GM18517 (cell line): ENCODE results near the gene EPG5.
"Not testable (repeated sequence)": the region's sequence is repeated elsewhere in the genome, so short reads cannot be mapped to it uniquely, and the experiment has no call there.

Experiments used
- ATAC-seq: cut with Tn5 transposase; IDR thresholded peaks from one replicate; pipeline ENCODE4 v1.9.1; 2021; ENCODE audit warnings: mild to moderate bottlenecking, moderate library complexity; ENCODE audit not compliant: unreplicated experiment

The EPG5 gene

DNA sequence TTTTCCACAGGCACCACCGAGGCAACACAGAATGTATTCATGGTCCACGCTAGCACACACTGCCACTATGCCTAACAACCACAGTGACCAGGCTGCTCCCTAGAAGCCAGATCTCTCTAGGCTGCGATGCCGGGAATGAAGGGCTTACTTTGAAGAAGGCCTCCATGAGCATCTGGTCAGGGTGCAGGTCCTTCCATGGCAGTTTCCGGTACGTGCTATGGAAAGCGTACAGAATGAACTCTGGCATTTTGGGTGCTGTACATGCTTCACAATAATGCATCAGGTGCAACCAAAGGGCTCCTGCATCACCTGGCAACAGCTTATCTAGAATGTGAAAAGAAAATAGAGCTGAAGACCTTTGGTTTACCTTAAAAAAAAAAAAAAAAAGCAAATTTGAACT is 96.7 kb downstream of the EPG5 start:
- ATAC-seq: no peak

DNA sequence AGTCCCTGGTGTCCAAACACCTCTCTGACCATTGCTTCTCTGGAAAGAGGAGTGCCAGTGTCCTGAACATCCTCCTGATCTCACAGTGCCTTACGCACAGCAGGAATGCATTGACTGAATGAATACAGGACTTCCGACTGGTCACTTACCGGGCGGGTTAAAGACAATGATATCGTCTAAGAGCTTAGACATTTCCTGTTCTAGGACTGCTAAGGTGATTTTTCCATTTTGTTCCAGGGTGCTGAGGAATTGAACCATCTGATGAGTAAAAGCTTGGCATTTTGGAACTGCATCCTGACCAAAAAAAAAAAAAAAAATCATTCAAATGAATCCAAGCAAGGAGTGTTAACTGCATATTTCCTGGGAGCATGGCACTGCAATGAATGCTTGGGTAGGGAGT is 101.7 kb downstream of the EPG5 start:
- no peak for ATAC-seq

DNA sequence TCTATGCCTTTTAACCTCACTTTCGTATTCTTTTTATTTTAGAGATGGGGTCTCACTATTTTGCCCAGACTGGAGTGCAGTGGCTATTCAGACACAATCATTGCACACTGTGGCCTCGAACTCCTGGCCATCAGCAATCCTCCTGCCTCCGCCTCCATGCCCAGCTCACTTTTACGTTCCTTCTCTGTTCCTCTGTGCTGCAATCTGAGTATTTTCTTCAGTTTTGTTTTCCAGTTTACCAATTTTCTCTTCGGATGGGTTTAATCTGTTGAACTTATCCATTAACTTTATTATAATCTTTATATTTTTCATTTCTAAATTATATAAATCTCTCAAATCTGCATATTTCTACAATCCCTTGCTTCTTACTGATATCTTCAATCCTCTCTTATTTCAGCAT is 103.0 kb downstream of the EPG5 start:
- no peak for ATAC-seq

DNA sequence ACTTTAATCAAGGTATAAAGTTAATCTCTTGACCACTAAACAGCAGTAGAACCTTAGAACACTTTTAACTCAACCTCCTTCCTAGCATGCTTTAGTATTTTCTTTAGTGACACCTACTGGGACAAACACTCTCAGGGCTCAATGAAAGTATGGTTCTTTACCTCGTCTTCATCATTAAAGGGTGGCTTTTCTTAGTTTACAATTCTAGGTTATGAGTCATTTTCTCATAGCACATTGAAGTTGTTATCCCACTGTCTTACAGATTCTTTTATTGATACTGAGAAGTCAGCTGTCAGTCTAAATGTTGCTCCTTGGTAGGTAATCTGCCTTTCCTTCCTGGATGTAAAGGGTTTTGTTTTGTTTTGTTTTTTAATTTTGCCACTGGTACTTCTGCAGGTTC is 103.7 kb downstream of the EPG5 start:
- no peak for ATAC-seq

DNA sequence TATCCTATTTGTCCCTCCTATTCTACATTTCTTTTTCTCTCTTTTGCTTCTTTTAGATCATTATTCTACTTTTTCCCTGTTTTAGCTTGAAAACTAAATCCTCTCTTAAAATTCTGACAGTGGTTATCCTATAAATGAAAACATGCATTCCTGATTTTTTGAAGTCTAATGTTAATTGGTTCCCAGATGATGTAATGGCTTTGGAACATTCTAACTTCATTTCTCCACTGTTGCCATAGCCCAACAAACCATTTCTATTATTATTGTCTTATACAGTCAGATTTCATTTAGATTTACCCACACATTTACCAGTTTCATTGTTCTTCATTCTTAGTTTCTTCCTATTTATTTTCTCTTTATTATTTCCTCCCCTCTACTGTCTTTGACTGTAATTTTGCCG is 105.2 kb downstream of the EPG5 start:
- no peak for ATAC-seq

DNA sequence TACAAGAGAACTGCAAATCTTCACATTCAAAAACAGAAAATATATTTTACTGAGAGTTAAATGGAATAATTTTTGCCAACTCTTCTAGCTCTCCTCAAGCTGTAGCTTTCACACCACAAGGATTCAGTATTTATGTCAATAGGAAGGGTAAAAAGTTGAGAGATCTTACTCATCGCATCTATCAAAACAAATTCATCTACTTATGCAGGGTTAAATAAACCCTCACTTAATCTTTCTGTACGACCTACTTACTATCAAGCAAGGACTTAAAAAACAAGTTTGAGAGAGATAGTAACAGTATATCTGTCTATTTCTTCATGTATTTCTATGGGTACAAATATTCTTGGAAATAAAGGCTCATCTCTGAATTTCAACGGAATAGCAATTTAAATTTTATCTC is 106.2 kb downstream of the EPG5 start:
- no peak for ATAC-seq

DNA sequence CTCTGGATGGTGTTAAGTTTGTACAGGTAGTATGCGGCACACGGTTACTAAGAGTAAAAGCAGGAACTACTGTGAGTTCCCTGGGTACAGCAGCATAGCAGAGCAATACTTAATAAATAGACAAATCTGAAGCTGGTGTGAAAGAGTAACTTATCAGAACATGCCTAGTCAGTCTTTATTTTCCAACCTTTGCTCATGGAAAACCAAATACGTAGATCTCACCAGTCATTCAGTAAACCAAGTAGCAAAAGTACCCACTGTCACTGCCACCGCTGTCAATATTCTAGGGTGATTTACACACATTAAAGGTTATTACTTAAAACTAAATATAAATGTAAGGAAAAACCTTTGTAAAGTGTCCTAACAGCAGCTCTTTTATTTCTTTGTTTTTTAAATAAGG is 106.6 kb downstream of the EPG5 start:
- no peak for ATAC-seq

DNA sequence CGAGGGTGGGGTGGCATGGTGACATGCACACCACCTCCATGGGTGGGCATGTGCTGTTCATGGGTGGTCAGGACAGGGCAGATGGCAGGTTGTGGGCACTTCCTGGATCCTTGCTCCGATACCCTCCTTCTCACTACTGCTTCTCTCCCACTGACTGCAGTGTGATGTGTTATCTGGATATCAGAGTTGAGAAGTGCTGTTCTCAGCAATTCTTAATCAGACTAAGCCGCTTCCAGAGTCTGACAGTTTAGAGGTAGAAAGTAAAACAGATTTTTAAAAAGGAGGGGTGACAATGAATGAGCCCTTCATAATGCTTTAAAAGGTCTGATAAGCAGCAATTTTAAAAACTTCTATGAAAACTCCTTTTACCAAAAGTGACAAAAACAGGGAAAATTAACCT is 107.8 kb downstream of the EPG5 start:
- no peak for ATAC-seq

DNA sequence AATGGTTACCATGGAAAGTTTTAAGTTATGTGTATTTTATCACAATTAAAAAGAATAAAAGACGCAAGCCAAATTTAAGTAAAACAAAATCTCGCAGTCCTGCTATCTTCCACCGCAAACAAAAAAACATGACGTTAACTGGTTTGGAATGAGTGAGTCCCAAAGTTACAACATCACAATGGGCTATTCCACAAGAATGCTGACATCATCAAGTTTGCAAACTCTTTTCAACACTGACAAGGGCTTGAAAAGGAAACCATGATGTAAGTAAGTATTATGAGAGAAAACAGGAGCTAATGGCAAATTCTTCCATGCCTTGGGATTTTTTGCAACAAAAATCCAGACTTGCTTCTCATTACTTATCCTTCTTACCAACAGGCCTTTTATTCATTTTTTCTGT is 110.6 kb downstream of the EPG5 start:
- no peak for ATAC-seq

DNA sequence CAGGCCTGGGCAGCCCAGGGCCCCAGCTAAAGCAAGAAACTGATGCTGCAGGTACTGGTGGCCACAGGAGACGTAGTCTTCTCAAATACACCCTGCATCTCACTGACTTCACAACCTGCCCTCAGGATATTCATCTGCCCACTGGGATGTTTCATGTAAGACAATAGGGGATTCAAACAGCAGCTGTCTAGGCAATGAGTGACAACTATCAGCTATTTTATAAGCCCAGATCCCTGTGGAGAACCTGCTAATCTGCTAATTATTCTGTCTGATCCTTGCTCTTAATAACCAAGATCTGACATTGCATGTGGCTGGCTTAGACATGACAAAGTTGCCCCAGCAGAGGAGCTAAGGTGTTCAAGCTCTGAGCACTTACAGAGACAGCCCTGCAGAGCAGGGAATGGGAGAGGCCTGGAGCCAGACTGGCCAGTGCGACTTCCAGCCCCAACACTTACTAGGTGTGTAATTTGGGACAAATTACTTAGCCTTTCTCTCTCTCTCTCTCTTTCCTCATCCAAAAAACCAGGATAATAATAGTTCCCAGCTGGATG is 113.0 kb downstream of the EPG5 start:
- no peak for ATAC-seq

DNA sequence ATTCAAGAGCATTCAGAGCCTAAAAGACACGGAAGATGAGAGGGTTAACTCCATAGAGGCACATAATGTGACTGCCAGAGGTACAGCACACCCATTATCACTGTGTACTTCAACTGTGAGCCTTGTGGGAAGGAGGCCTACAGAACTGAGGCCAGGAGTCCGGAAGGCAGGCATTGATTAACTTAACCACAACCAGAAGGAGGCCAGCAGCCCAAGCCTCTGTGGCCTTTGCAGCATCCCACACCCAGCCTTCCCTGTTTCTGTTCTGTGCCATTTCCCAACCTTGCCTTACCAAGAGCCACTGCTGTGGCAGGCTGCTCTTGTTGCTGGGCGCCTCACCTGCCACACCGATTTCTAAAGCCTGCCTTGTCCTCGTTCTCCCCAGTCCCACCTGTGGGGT is 114.5 kb downstream of the EPG5 start:
- no peak for ATAC-seq

DNA sequence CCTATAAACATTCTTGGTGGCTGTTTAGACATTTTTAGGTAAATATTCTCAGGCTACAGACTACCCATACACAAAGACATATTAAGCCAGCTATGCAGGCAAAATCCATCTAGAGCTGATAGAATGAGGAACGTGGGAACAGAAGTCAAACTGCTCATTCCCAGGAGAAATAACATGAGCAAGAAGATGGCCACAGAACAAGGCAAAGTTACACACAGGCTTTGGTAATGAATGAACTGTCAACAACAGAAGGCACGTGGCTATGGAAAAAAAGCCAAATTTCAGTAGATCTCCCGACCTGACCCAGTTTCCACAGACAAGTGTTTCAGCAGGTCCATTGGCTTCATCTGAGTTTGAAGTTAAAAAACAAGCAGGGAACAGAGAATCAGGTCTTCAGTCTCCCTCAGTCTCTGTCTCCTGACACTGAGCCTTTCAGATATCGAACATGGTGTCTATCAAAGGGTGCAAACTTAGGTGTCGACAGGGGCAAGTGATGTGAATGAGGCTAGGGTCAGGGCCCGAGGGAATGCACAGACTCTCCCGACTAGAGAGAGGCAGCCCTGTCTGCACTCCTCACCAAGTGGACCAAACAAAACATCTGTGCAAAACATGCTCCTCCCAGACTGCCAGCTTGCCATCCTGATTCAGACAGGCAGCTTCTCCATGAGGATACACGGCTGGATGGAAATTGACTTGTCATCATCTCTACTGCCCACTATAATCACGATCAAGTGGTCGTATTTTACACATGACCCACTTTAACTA is 115.8 kb downstream of the EPG5 start:
- no peak for ATAC-seq

DNA sequence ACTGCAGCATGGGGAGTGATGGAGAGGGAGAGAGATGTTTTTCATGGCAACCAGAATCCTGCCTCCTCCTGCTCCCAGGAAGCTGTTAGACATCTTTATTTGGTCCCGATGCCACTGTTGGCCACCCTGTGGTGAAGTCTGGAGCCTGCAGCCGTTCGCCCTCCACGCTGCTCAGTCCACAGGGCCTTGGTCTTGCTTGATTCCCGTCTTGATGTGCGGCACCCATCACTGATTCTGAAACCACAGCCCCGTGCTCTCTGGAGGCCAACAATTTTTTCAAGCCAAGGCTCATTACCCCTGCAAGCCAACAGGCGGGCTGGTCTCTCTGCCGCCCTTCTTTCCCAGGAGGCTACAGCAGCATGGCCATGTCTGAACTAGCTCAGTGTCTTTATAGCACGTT is 117.1 kb downstream of the EPG5 start:
- ATAC-seq: no peak

DNA sequence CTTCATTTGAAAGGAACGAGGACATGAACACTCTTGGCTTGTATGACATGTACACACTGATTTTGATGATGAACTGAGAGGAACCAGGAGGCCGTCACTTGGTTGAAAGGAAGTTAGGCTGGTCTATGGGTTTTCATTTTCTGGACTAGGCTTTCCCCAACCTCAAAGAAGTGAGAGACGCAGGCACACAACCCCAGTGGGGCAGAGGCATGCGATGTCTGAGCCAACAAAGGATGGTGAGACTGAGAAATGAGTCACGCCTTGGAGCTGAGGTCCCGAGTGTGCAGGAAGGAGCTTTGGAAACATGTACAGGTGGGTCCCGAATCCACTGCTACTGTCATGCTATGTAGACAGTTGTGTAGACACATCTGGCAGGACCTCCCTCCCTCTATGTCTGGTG is 117.6 kb downstream of the EPG5 start:
- ATAC-seq: no peak

DNA sequence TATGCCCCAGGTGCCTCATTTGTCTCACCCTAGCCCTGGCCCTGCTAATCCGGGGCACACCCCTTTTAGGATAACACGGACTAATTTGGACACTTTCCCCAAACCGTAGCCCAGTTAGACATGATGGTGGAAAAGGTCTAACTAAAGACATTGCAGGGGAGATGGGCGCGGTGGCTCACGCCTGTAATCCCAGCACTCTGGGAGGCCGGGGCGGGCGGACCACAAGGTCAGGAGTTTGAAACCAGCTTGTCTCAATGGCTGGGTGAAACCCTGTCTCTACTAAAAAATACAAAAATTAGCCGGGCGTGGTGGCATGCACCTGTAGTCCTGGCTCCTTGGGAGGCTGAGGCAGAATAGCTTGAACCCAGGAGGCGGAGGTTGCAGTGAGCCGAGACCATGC is 118.5 kb downstream of the EPG5 start:
- not testable (repeated sequence) for ATAC-seq

DNA sequence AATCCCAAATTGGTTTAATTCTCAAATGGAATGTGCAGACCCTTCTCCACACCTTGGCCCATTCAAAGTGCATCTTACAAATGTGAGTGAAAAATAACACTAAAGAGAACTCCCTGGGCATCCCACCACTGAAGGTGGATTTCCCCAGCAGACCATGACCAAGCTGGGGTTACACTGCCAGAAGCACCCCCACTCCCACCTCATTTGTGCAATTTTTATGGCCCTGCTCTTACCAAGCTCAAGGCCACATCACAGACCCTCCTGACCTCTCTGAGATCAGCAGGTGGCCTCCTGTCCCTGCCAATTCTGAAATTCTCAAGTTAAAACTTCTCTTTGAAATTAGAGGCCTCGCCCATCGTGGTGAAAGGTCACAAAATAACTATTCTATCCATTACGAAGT is 120.0 kb downstream of the EPG5 start:
- no peak for ATAC-seq

DNA sequence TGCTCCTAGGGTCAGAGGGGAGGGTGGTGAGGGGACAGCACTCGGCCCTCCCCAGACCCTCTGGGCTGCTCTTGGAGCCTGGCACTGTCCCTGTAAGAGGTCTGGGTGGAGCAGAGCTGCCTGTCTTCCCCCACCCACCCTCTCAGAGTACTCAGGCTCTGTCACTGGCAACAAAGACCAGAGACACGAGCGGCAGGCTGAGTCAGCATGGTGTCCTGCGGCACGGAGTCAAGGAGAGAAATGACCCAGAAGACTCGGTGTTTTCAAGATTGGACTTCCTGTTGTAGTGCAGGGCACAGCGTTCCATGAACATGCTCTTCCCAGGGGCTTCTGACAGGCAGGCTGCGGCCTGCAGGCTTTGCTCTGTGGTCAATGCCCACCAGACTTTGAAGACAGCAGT is 121.7 kb downstream of the EPG5 start:
- ATAC-seq: no peak

DNA sequence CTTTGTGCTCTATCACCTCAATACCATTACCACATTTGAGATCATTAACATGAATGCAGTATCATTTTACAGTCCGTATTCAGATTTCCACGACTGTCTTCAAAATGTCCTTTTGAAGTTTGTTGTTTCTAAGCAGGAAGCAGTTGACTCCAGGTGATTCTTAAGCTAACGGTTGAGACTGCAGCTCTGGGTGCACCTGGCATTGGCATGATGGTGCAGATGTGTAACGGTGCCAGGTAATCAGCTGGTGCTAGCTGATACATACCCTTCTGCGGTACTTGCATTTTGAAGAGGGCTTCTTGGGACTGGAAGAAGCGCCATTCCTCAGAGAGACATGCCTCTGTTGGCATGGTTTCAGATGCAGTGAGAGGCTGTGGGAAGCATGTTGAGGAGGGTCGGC is 122.2 kb downstream of the EPG5 start:
- ATAC-seq: no peak

DNA sequence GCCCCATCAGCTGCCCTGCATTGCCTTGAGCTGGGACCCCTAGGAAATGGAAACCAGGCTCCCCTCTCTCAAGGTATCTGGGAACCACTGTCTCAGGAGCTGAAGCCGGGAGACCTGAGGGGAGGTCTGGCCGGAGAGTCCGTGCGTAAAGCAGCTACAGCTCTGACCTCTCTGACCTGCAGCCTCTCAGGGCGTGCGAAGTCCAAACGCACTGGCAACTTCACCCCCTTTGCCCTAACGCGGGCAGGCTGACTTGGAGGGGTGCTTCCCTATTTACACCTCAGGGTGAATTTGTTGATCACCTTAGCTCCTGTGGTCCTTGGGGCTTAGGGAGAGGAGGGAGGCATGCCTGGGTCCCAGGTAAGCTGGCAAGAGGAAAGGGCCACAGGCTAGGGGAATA is 124.1 kb downstream of the EPG5 start:
- ATAC-seq: no peak

DNA sequence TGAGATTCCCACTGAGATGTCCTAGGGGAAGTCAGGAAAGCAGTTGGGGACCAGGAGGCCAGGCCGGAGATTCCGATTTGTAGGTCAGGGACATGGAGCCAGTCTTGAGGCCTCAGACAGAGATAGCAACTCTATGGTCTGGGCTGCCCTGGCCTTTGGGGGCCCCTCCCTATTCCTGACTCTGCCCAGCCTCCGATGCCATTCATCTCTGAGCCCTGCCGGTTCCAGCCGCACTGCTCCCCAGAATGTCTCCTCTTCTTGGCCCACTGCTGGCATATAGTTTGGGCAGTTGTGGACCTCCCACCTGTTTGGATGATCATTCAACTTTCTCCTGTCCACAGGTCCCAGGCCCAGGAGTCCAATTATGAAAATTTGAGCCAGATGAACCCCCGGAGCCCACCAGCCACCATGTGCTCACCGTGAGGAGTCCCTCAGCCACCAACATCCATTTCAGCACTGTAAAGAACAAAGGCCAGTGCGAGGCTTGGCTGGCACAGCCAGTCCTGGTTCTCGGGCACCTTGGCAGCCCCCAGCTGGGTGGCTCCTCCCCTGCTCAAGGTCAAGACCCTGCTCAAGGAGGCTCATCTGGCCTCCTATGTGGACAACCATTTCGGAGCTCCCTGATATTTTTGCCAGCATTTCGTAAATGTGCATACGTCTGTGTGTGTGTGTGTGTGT is 125.2 kb downstream of the EPG5 start:
- ATAC-seq: no peak

DNA sequence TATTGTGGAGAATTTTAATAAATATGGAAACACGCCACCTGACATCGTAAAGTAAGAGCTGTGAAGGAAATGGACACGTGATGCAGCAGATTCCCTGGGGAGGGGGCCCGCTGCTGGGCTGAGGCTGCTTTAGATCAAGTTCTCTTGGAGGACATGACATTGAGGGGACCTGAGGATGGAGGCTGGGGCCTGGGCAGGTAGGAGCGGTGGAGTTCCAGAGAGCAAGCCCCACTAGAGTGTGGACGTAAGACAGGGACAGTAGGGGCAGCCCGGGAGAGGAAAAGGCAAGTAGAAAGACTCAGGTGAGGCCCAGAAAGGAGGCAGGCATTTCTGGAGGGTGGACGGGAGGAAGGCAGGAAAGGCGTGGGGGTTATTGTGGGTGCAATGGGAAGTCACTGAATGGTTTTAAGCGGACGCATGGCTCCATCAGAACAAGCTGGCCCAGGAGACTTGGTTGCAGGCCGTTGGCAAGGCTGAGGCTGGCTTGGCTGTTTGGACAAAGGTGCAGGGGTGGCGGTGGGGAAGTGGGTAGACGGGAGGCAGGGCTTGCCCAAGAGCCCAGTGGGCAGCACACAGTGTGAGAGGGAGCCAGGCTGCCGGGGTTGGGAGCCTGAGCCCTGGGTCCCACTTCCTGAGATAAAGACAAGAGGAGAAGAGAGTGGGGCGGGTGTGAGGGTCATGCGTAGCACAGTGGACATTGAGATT is 125.9 kb downstream of the EPG5 start:
- ATAC-seq: no peak
